ENCODE results near the gene OXSR1. TPM values are rescaled to one million over a fixed set of nuclear protein-coding genes. Genes with fewer than 3 reads are reported as not detected.

The OXSR1 gene
- total RNA-seq, 1 experiment from 2014 or later = 35.1 TPM

DNA sequence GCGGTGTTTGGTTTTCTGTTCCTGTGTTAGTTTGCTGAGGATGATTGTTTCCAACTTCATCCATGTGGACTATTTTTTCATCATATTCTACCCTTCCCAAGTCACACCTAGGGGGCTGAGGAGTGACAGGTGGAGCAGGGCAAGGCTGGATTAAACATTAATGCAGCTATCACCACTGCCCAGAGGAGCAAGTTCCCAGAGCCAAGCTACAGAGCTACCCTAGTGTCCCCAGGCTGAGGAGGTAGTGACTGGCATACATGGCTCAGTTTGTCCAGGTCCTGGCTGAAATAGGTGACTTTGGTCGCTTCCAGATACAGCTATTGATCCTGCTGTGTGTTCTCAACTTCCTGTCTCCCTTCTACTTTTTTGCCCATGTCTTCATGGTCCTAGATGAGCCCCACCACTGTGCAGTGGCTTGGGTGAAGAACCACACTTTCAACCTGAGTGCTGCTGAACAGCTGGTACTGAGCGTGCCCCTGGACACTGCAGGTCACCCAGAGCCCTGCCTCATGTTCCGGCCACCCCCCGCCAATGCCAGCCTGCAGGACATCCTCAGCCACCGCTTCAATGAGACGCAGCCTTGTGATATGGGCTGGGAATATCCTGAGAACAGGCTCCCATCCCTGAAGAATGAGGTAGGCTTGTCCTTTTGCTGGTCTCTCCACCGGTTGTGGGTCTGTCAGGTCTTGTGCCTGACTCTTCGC is 100.4 kb downstream of the OXSR1 start, which contains the start of gene SLC22A13:
Gene SLC22A13, plus strand, starts transcription at position 209 of the 704 bp plus-strand sequence. Its CDS starts 49 bp downstream, at position 258.
- Histone ChIP-seq H3K9ac (ENCODE audit: low read length) (no peak within 1 kb of the TSS), H3K9me2 (ENCODE audit: insufficient read depth) (no peaks in the 10 kb centered on the region), H3K9me3 (ENCODE audit: control insufficient read depth in 1 of 2, insufficient read depth in 1 of 2, low read depth in 1 of 2, low read length in 2 of 2) (no peaks in the 10 kb centered on the region), H3K4me3 (replicated peaks in 1 of 2; ENCODE audit: low read depth in 1 of 2, low read length in 2 of 2) (no peak within 1 kb of the TSS), H2AFZ (ENCODE audit: low read depth, low read length, poor library complexity, severe bottlenecking) (no peak within 1 kb of the TSS), H3K4me2 (ENCODE audit: low read length) (no peak within 1 kb of the TSS), H3K79me2 (ENCODE audit: insufficient read depth, low read length) (no peaks in the 10 kb centered on the region), H3K27me3 (ENCODE audit: insufficient read depth, low read length) (no peaks in the 10 kb centered on the region), H3K4me1 (ENCODE audit: control insufficient read depth in 1 of 2, insufficient read depth in 2 of 2, low read length in 2 of 2) (peaks cover 0 to 2% of the 10 kb centered on the region in 2 experiments; a peak in 1 of 4 replicates), H4K20me1 (ENCODE audit: insufficient read depth) (no peaks in the 10 kb centered on the region), H3K27ac (ENCODE audit: low read depth, low read length) (no peak within 1 kb of the TSS), H3K36me3 (ENCODE audit: control insufficient read depth in 1 of 2, insufficient read depth in 2 of 2, low read length in 2 of 2) (no peaks in the 10 kb centered on the region)
- POLR2A ChIA-PET = no interaction called here
- ATAC-seq (no peak), DNase-seq (ENCODE audit: low read depth, low spot score) (no peak)
- RAD21 ChIA-PET (ENCODE audit: low non-redundant PET in 1 of 2, low total read pairs in 2 of 2, uncharacterized antibody in 2 of 2, unreplicated experiment in 2 of 2) = no interaction called here
- TF ChIP-seq RAD21 (IDR thresholded peaks at IDR 0.05; ENCODE audit: low read depth) = no peak
- no peak for TF ChIP-seq CEBPB (IDR thresholded peaks at IDR 0.05; ENCODE audit: low read depth)
- no peak for TF ChIP-seq JUND (IDR thresholded peaks at IDR 0.05)
- TF ChIP-seq, protein P1, sequence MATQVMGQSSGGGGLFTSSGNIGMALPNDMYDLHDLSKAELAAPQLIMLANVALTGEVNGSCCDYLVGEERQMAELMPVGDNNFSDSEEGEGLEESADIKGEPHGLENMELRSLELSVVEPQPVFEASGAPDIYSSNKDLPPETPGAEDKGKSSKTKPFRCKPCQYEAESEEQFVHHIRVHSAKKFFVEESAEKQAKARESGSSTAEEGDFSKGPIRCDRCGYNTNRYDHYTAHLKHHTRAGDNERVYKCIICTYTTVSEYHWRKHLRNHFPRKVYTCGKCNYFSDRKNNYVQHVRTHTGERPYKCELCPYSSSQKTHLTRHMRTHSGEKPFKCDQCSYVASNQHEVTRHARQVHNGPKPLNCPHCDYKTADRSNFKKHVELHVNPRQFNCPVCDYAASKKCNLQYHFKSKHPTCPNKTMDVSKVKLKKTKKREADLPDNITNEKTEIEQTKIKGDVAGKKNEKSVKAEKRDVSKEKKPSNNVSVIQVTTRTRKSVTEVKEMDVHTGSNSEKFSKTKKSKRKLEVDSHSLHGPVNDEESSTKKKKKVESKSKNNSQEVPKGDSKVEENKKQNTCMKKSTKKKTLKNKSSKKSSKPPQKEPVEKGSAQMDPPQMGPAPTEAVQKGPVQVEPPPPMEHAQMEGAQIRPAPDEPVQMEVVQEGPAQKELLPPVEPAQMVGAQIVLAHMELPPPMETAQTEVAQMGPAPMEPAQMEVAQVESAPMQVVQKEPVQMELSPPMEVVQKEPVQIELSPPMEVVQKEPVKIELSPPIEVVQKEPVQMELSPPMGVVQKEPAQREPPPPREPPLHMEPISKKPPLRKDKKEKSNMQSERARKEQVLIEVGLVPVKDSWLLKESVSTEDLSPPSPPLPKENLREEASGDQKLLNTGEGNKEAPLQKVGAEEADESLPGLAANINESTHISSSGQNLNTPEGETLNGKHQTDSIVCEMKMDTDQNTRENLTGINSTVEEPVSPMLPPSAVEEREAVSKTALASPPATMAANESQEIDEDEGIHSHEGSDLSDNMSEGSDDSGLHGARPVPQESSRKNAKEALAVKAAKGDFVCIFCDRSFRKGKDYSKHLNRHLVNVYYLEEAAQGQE (IDR thresholded peaks at IDR 0.05; ENCODE audit: low read depth) = no peak
- no peak for TF ChIP-seq ELF1 (IDR thresholded peaks at IDR 0.05; ENCODE audit: borderline replicate concordance, low read depth)
- no peak for TF ChIP-seq SRF (IDR thresholded peaks at IDR 0.05; ENCODE audit: low read depth)
- no peak for TF ChIP-seq ZNF274 (IDR thresholded peaks at IDR 0.05; ENCODE audit: low read depth, low read length)
- no TSS peak for BruUV-seq (replicated peaks)
- CTCF ChIA-PET = no interaction called here
- intact Hi-C loops (cut with micrococcal nuclease) = no loop called here

All from HCT116 (cell line).